ENCODE data around the gene BPGM.

- TF ChIP-seq YY1 (IDR thresholded peaks at IDR 0.05; ENCODE audit: extremely low read depth, insufficient replicate concordance, low read depth, low read length) (no peak), EZH2phosphoT487 (IDR thresholded peaks at IDR 0.05; ENCODE audit: borderline replicate concordance) (no peak), EGR1 (IDR thresholded peaks at IDR 0.05; ENCODE audit: low read depth) (no peak), CTCF (IDR thresholded peaks at IDR 0.05 in 2 of 3, conservative IDR thresholded peaks at IDR 0.05 in 1 of 3; ENCODE audit: borderline replicate concordance in 1 of 3, insufficient read depth in 1 of 3, low read depth in 2 of 3, low read length in 2 of 3) (no peak), EZH2 (IDR thresholded peaks at IDR 0.05) (no peak), SRF (IDR thresholded peaks at IDR 0.05; ENCODE audit: low read depth) (no peak), POLR2A (IDR thresholded peaks at IDR 0.05; ENCODE audit: borderline replicate concordance, extremely low read depth, insufficient read depth, insufficient read length) (no peak), RAD21 (IDR thresholded peaks at IDR 0.05; ENCODE audit: low read depth) (no peak), SP1 (IDR thresholded peaks at IDR 0.05; ENCODE audit: low read depth) (no peak), POLR2AphosphoS5 (IDR thresholded peaks at IDR 0.05; ENCODE audit: low read depth, low read length) (no peak), ATF3 (IDR thresholded peaks at IDR 0.05) (no peak), MAX (IDR thresholded peaks at IDR 0.05) (no peak), ZNF274 (IDR thresholded peaks at IDR 0.05; ENCODE audit: low read depth, low read length) (no peak)
Measured at GRCh38 chr7:134599371-134599770, 47.3 kb upstream of the BPGM start.

Measured in HCT116 (cell line).